Effector memory CD4-positive, alpha-beta T cell (primary cell): ENCODE data around the gene COL16A1.

Experiments used
- DNase-seq, 3 donors: peaks; one replicate each; pipeline ENCODE4 v3.0.0-alpha.2; 2020
- H3K27ac ChIP-seq: 2 replicates; pipeline ENCODE4 v1.7.0; 2013; ENCODE audit warnings: mild to moderate bottlenecking, low read length, moderate library complexity; ENCODE audit not compliant: insufficient read depth, poor library complexity, severe bottlenecking
- H3K27me3 ChIP-seq: replicated peaks from 2 replicates; pipeline ENCODE4 v1.7.0; 2013; ENCODE audit warnings: mild to moderate bottlenecking, low read length; ENCODE audit not compliant: insufficient read depth, control insufficient read depth, poor library complexity, severe bottlenecking
- H3K36me3 ChIP-seq: 2 replicates; pipeline ENCODE4 v1.7.0; 2013; ENCODE audit warnings: mild to moderate bottlenecking, low read length, moderate library complexity; ENCODE audit not compliant: control insufficient read depth, insufficient read depth
- H3K4me1 ChIP-seq: 2 replicates; pipeline ENCODE4 v1.7.0; 2013; ENCODE audit warnings: low read length, mild to moderate bottlenecking; ENCODE audit not compliant: control insufficient read depth, insufficient read depth, poor library complexity, severe bottlenecking
- H3K4me3 ChIP-seq: 2 replicates; pipeline ENCODE4 v1.7.0; 2013; ENCODE audit warnings: low read length, low read depth, mild to moderate bottlenecking; ENCODE audit not compliant: insufficient read depth, poor library complexity, severe bottlenecking
- H3K9me3 ChIP-seq: 2 replicates; pipeline ENCODE4 v1.7.0; 2013; ENCODE audit warnings: mild to moderate bottlenecking, low read length, moderate library complexity; ENCODE audit not compliant: control insufficient read depth

Gene COL16A1

DNA sequence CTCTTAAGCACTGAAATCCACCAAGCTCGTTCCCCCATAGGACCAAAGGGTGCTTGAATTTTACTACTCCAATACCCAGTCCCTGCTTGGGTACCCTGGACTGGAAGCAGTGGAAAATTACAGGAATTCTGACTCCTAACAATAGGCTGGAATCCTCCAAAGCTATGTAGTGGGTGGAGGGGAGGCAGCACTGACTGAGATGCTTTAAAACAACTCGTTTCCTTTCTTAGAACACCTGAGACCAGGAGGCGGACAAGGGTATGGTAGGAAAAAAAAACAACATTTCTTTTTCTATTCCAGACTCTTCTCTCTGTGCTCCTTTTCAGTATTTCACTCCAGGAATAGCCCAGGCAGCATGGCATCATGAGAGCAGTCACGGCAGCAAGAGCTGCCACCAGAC is 61.5 kb downstream of the COL16A1 start:
- DNase-seq = no peak
- peaks cover 4% of the 10 kb centered on the region for H3K36me3 ChIP-seq
- H3K9me3 ChIP-seq = no peaks in the 10 kb centered on the region
- H3K27me3 ChIP-seq = no peaks in the 10 kb centered on the region
- H3K27ac ChIP-seq = no peak overlapping the region
- H3K4me1 ChIP-seq = peaks cover 8% of the 10 kb centered on the region
- H3K4me3 ChIP-seq = no peak overlapping the region

DNA sequence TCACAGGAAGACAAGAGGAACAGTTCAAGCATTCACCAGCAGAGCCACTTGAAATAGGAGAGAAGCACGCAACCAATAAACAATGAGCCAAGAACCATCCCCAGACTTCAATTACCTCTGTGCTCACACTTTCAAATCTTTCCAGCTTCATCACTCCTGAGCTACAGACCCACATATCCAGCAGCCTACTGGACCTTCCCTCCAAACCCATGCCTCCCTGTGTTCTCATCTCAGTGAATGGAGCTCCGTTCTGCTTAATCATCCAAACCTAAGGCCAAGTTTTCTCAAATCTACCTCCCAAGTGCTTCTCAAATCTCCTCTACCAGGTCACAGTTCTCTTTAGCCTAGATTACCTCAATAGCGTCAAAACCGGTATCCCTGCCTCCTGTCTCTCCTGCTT is 62.9 kb downstream of the COL16A1 start:
- H3K27ac ChIP-seq = no peak overlapping the region
- peaks cover 4% of the 10 kb centered on the region for H3K36me3 ChIP-seq
- H3K4me3 ChIP-seq = no peak overlapping the region
- H3K4me1 ChIP-seq = peaks cover 8% of the 10 kb centered on the region
- no peaks in the 10 kb centered on the region for H3K27me3 ChIP-seq
- DNase-seq = no peak
- H3K9me3 ChIP-seq = no peaks in the 10 kb centered on the region

DNA sequence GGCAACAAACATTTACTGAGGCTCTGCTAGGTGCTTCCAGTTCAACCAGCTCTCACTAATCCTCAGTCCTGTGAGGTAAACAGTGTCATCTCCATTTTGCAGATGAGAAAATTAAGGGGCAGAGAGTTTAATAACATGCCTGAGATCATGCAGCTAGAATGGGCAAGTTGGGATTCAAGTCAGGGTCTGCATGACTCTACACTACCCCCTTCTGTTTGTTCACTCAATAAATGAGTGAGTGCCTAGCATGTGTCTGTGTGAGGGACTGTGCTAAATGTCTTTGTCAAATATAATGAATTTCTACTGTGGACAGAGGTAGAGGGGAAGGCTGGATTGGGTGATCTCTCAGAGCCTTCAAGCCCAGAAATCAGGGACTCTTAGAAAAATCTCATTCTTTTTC is 63.6 kb downstream of the COL16A1 start:
- no peak overlapping the region for H3K27ac ChIP-seq
- no peak for DNase-seq
- H3K4me1 ChIP-seq = peaks cover 8% of the 10 kb centered on the region
- peaks cover 9% of the 10 kb centered on the region for H3K36me3 ChIP-seq
- no peaks in the 10 kb centered on the region for H3K9me3 ChIP-seq
- H3K4me3 ChIP-seq = no peak overlapping the region
- H3K27me3 ChIP-seq = no peaks in the 10 kb centered on the region

DNA sequence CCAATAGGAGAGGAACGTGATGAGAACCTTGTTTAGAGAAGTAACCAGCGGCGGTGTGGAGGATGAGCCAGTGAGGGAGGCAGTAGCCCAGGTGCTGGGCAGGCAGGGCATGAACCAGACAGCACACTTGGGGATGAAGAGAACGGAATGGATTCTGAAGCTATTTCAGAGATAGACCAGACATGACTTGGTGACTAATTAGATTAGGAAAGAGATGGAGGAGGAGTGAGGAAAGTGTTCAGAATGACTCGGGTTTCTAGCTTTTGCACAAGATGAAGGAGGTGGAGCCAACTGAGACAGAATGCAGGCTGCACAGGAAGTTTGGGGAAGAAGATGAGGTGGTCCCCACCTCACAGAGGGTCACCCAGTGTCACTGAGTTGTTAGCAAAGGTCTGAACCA is 64.3 kb downstream of the COL16A1 start:
- Histone ChIP-seq H3K4me3 (no peak overlapping the region), H3K9me3 (no peaks in the 10 kb centered on the region), H3K27me3 (no peaks in the 10 kb centered on the region), H3K27ac (no peak overlapping the region), H3K36me3 (peaks cover 13% of the 10 kb centered on the region), H3K4me1 (peaks cover 8% of the 10 kb centered on the region)
- no peak for DNase-seq

DNA sequence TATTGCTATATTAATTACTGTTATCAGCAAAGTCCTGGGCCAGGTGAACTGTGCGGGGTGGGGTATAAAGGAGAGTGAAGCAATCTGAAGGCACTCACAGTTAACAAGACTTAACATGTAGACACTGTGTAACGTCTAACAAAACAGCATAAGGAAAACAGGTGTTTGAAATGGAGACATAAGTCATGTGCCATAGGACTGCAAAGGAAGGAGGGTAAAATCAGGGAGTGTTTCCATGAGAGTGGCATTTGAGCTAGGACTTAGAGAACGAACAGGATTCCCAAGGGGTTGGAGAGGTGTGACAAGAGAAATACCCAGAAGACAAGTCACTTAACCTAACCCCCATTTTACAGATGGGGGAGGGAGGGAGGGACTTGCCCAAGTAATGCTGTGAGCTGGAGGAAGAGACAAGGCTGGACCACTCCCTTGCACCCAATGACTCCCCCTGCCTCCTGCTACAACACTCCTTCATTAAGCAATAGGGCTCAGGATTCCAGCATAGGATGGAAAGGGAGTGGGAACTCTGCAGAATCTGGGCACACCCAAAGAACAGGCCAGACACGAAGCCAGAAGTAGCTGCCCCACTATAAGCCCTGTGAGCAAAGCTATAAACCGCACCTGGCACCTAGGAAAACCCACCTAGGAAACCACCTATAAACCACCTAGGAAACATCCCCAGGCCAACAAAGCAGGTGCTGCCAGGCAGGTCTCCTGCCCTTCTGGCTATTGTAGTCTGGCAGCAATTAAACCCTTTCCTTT is 65.7 kb downstream of the COL16A1 start:
- no peaks in the 10 kb centered on the region for H3K27me3 ChIP-seq
- H3K4me3 ChIP-seq = no peak overlapping the region
- no peak for DNase-seq
- H3K4me1 ChIP-seq = no peaks in the 10 kb centered on the region
- no peaks in the 10 kb centered on the region for H3K9me3 ChIP-seq
- no peak overlapping the region for H3K27ac ChIP-seq
- peaks cover 22% of the 10 kb centered on the region for H3K36me3 ChIP-seq

DNA sequence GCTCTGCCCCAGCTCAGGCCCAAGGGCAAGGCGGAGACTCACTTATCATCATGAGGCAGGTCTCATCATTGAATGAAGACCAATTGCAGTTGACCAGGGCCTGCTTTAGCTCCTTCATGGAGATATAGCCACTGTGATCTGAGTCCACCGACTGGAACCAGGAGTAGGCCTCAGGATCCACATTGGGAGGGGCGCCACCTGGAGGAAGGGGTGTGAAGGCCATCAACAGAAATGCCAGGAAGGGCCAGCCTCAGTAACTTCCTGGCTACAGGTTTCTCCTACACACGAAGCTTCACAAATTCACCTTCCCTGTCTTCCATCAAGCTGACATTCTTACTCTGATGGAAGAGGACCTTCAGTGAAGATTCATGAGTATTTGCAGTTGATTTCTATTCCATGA is 70.7 kb downstream of the COL16A1 start:
- no peaks in the 10 kb centered on the region for H3K4me1 ChIP-seq
- H3K27me3 ChIP-seq = no peaks in the 10 kb centered on the region
- DNase-seq = no peak
- peaks cover 72% of the 10 kb centered on the region for H3K36me3 ChIP-seq
- no peak overlapping the region for H3K4me3 ChIP-seq
- H3K9me3 ChIP-seq = no peaks in the 10 kb centered on the region
- H3K27ac ChIP-seq = no peak overlapping the region

DNA sequence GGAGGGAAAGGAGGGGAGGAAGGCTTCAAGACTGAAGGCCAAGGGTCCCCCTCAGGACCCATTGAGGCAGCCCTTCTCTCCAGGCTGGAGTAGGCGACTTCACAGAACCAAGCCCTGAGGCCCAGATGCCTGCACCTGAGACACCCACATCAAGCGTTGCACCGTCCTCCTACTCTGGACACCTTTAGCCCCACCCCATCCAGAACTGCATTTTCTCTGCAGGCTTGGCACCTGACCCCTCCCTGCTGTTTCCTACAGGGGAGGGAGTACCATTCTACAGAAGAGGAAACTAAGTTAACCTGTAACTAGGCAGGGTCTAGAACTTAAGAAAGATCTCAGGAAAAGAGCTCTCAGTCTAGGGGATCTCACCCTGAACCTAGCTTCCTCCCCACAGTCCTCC is 71.2 kb downstream of the COL16A1 start:
- H3K4me1 ChIP-seq = no peaks in the 10 kb centered on the region
- no peak overlapping the region for H3K4me3 ChIP-seq
- H3K27me3 ChIP-seq = no peaks in the 10 kb centered on the region
- no peak overlapping the region for H3K27ac ChIP-seq
- H3K36me3 ChIP-seq = peaks cover 76% of the 10 kb centered on the region
- no peaks in the 10 kb centered on the region for H3K9me3 ChIP-seq
- no peak for DNase-seq

DNA sequence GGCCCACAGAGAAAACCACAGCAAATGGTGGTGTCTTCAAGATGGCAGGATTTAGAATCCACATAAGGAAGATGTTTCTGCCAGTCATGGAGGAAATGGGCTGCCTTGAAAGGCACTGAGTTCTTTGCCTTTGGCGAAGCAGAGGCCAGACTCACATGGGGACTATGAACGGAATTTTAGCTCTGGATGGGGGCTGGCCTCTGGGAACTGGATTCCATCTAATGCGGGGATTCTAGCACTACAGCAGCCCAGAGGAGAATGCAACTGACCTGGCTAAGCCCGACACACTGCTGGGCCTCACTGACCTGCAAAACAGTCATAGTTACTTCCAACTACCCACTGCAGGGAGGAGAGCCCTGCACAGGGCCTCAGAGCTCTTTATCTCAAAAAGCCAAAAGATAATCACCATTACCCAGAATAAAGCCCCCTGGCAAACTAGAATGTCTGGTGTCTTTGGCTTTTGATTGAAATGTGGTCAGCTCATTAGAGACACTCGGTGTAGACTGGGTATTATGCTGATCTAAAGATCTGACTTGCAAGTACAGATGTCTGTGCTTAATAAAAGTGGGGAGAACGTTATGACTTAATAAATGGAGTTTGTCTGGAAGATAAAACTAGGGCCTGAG is 74.8 kb downstream of the COL16A1 start:
- Histone ChIP-seq H3K4me1 (no peaks in the 10 kb centered on the region), H3K27me3 (no peaks in the 10 kb centered on the region), H3K36me3 (peaks cover 73% of the 10 kb centered on the region), H3K4me3 (no peak overlapping the region), H3K9me3 (no peaks in the 10 kb centered on the region), H3K27ac (no peak overlapping the region)
- DNase-seq = no peak

DNA sequence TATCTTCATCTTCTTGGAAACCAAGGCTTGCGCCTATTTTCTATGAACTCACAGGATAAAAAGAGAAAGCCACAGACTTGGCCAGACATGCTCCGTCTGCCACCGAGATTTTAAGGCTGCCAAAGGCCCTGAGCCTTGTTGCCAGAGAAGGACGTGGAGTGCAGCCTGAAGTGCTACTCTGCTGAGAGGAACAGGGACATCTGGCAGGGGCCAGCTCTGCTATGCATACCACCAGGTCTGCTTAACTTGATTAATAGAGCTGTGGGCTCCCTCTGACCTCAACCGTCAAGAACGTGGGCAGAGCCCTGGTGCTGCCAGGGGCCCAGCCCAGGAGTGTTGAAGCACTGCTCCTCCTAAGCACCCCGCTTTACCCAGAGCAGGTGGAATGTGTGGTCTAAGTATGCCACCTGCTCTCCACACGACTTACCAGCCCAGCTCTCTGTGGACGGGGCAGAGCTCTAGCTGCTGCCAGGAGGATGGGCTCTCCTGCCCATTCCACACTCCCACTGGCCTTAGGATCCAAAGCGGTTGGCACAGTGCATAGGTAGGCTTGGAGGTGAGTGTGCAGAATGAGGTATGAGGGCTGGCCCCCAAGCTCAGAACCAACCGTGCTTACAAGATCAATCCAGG is 75.8 kb downstream of the COL16A1 start:
- Histone ChIP-seq H3K4me3 (no peak overlapping the region), H3K9me3 (no peaks in the 10 kb centered on the region), H3K27me3 (no peaks in the 10 kb centered on the region), H3K36me3 (peaks cover 66% of the 10 kb centered on the region), H3K4me1 (no peaks in the 10 kb centered on the region), H3K27ac (no peak overlapping the region)
- DNase-seq = no peak

DNA sequence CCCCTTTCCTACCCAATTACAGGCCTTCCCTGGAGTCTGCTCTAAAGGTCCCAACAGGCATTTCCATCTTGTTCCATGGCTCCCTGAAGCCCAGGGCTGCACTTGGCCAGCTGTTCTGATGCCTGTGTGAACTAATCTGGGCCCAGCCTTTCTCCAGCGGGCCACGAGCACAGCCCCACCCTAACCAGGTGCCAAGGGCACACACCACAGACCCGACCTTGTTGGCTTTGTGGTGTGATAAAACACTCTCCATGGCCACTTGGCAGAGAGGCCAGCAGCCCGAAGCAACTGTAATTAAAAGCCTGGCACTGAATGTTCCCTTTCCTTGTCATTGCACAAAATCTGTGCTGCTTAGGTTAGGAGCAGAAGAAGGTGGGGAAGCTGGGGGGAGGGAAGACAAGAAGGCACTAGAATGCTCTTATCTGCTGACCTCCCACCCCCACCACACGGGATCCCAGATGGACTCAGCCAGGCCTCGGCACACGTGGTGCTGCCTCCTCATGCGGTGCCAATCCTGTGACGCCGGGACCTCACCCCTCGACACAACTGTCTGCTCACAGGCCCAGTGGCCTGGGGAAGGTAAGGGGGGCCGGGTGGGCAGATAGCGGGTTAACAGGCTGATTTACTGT is 76.4 kb downstream of the COL16A1 start:
- no peak overlapping the region for H3K27ac ChIP-seq

More for the DNA sequence above, 76.4 kb downstream of the COL16A1 start:
- DNase-seq = no peak
- H3K4me3 ChIP-seq = no peak overlapping the region
- H3K27me3 ChIP-seq = no peaks in the 10 kb centered on the region
- peaks cover 60% of the 10 kb centered on the region for H3K36me3 ChIP-seq
- no peaks in the 10 kb centered on the region for H3K4me1 ChIP-seq
- H3K9me3 ChIP-seq = no peaks in the 10 kb centered on the region
